HepG2 (cell line): ENCODE results near the gene SOX4. TPM values are rescaled to one million over a fixed set of nuclear protein-coding genes. Genes with fewer than 3 reads are reported as not detected.

Experiments used
- CEBPZ ChIP-seq: IDR thresholded peaks from 2 replicates; pipeline ENCODE4 v1.6.1; 2012; ENCODE audit warnings: low read length, improper control_type of control experiment
- DMAP1 ChIP-seq: IDR thresholded peaks from 2 replicates; pipeline ENCODE4 v1.6.1; 2016
- GABPB1 ChIP-seq: IDR thresholded peaks from 2 replicates; pipeline ENCODE4 v1.6.1; 2016; ENCODE audit warnings: mild to moderate bottlenecking, missing genetic modification reagents, moderate library complexity, missing compliant biosample characterization
- HDAC1 ChIP-seq: sonication (generic); formaldehyde crosslinking; IDR thresholded peaks from 2 replicates; pipeline ENCODE4 v1.5.1; 2020; ENCODE audit warnings: mild to moderate bottlenecking, missing genetic modification reagents
- KDM5B ChIP-seq: sonication (generic); formaldehyde crosslinking; IDR thresholded peaks from 2 replicates; pipeline ENCODE4 v1.4.0; 2020; ENCODE audit warnings: missing genetic modification reagents, mild to moderate bottlenecking, borderline replicate concordance
- KLF15 ChIP-seq: sonication (generic); formaldehyde crosslinking; IDR thresholded peaks from 2 replicates; pipeline ENCODE4 v1.8.1; 2023; ENCODE audit warnings: borderline replicate concordance, mild to moderate bottlenecking, inconsistent platforms, missing genetic modification reagents, mixed read lengths
- PHF20 ChIP-seq: sonication (generic); formaldehyde crosslinking; IDR thresholded peaks from 2 replicates; pipeline ENCODE4 v1.5.0; 2020; ENCODE audit warnings: mild to moderate bottlenecking, missing genetic modification reagents
- PHF21A ChIP-seq: sonication (generic); formaldehyde crosslinking; IDR thresholded peaks from 2 replicates; pipeline ENCODE4 v1.5.0; 2020; ENCODE audit warnings: mild to moderate bottlenecking, missing genetic modification reagents
- POGK ChIP-seq: sonication (generic); formaldehyde crosslinking; conservative IDR thresholded peaks from 2 replicates; pipeline ENCODE4 v1.8.0; 2022; ENCODE audit warnings: mild to moderate bottlenecking, moderate library complexity, missing genetic modification reagents
- PRMT3 ChIP-seq: sonication (generic); formaldehyde crosslinking; IDR thresholded peaks from 2 replicates; pipeline ENCODE4 v1.8.1; 2022; ENCODE audit warnings: low read depth, mild to moderate bottlenecking, moderate library complexity, missing genetic modification reagents, borderline replicate concordance
- RXRB ChIP-seq: IDR thresholded peaks from 2 replicates; pipeline ENCODE4 v1.6.1; 2016; ENCODE audit warnings: borderline replicate concordance, missing genetic modification reagents, missing compliant biosample characterization
- STAT5B ChIP-seq: sonication (generic); formaldehyde crosslinking; IDR thresholded peaks from 2 replicates; pipeline ENCODE4 v1.4.0; 2020; ENCODE audit warnings: missing genetic modification reagents
- XRCC5 ChIP-seq: fragments of 200-400 bp; formaldehyde crosslinking; optimal IDR thresholded peaks from 2 replicates; pipeline ENCODE3; 2017; ENCODE audit warnings: mild to moderate bottlenecking, low read length
- ZC3H4 ChIP-seq: sonication (generic); formaldehyde crosslinking; IDR thresholded peaks from 2 replicates; pipeline ENCODE4 v1.4.0; 2020; ENCODE audit warnings: missing genetic modification reagents, borderline replicate concordance
- ZMAT5 ChIP-seq: sonication (generic); formaldehyde crosslinking; IDR thresholded peaks from 2 replicates; pipeline ENCODE4 v1.5.0; 2020; ENCODE audit warnings: mild to moderate bottlenecking, low read depth, missing genetic modification reagents, borderline replicate concordance
- ZNF292 ChIP-seq: sonication (generic); formaldehyde crosslinking; IDR thresholded peaks from 2 replicates; pipeline ENCODE4 v1.8.1; 2022; ENCODE audit warnings: mild to moderate bottlenecking, low read depth, missing genetic modification reagents, borderline replicate concordance
- ZNF333 ChIP-seq: sonication (generic); formaldehyde crosslinking; IDR thresholded peaks from 2 replicates; pipeline ENCODE4 v1.4.0; 2020; ENCODE audit warnings: mild to moderate bottlenecking, missing genetic modification reagents, borderline replicate concordance
- ZNF550 ChIP-seq: sonication (generic); formaldehyde crosslinking; IDR thresholded peaks from 2 replicates; pipeline ENCODE4 v1.4.0; 2020; ENCODE audit warnings: mild to moderate bottlenecking, missing genetic modification reagents, borderline replicate concordance
- ZNF710 ChIP-seq: sonication (generic); formaldehyde crosslinking; IDR thresholded peaks from 2 replicates; pipeline ENCODE4 v1.5.0; 2020; ENCODE audit warnings: mild to moderate bottlenecking, missing genetic modification reagents, borderline replicate concordance
- ZNF768 ChIP-seq: sonication (generic); formaldehyde crosslinking; IDR thresholded peaks from 2 replicates; pipeline ENCODE4 v1.4.0; 2020; ENCODE audit warnings: missing genetic modification reagents
- polyA plus RNA-seq, 8 experiments: library from polyadenylated mRNA; depleted of rRNA in 3 of 8; stranded (reverse) in 7 of 8; unstranded in 1 of 8; fragments of >200 nt; fragmentation: Illumina TruSeq in 4 of 8; extraction: Trizol in 4 of 8; gene quantifications; 2 replicates each; pipeline versions ENCODE4 v1.2.1 to v1.2.3, GENCODE V29; 2011 to 2016; ENCODE audit warnings: low read depth in 4 of 8, missing spikeins in 1 of 8, mixed read lengths in 1 of 8; ENCODE audit not compliant: insufficient read depth in 1 of 8
- total RNA-seq, 5 experiments: library from RNA; depleted of rRNA; stranded (reverse); fragments of >200 nt; fragmentation: Illumina TruSeq; extraction: Trizol; gene quantifications; 2 replicates each; pipeline ENCODE4 v1.2.3, GENCODE V29; 2016; ENCODE audit warnings: low read depth in 1 of 5

SOX4 gene
- total and polyA plus RNA-seq, 2 of the 13 experiments (the other 11 are each of a cell fraction or from before 2014, with no cell fraction given): 2.6 to 3.4 TPM

- TF ChIP-seq XRCC5: no peak
- peak; percentile 77; the same call in 1 of the 2 replicates for TF ChIP-seq ZNF333 (CRISPR knock-in tag)
- TF ChIP-seq ZMAT5 (CRISPR knock-in tag): no peak
- TF ChIP-seq STAT5B: no peak
- 0 out of 2 replicates have a peak, but pooled peaks have one; percentile 12 for TF ChIP-seq GABPB1 (CRISPR knock-in tag)
- 0 out of 2 replicates have a peak, but pooled peaks have one; percentile 28 for TF ChIP-seq PHF20 (CRISPR knock-in tag)
- 0 out of 2 replicates have a peak, but pooled peaks have one; percentile 19 for TF ChIP-seq KDM5B (CRISPR knock-in tag)
- no peak for TF ChIP-seq RXRB (CRISPR knock-in tag)
- TF ChIP-seq KLF15 (CRISPR knock-in tag): no peak
- TF ChIP-seq ZNF710 (CRISPR knock-in tag): peak; percentile 65; the same call in 1 of the 2 replicates
- 0 out of 2 replicates have a peak, but pooled peaks have one; percentile 5 for TF ChIP-seq ZNF768 (CRISPR knock-in tag)
- TF ChIP-seq CEBPZ: no peak
- 0 out of 2 replicates have a peak, but pooled peaks have one; percentile 13 for TF ChIP-seq ZNF292
- TF ChIP-seq PHF21A (CRISPR knock-in tag): peak; percentile 20
- 0 out of 2 replicates have a peak, but pooled peaks have one; percentile 44 for TF ChIP-seq ZNF550 (CRISPR knock-in tag)
- TF ChIP-seq PRMT3 (CRISPR knock-in tag): 0 out of 2 replicates have a peak, but pooled peaks have one; percentile 6
- TF ChIP-seq ZC3H4 (CRISPR knock-in tag): 0 out of 2 replicates have a peak, but pooled peaks have one; percentile 38
- TF ChIP-seq HDAC1: 0 out of 2 replicates have a peak, but pooled peaks have one; percentile 21
- TF ChIP-seq POGK (CRISPR knock-in tag): peak; percentile 22; the same call in 1 of the 2 replicates
- 0 out of 2 replicates have a peak, but pooled peaks have one; percentile 16 for TF ChIP-seq DMAP1 (CRISPR knock-in tag)
Measured at GRCh38 chr6:21588481-21589351, 4.8 kb upstream of the SOX4 start (continued).
